A549 (cell line): Measurements from ENCODE around the gene TMEM253. TPM values are rescaled to one million over a fixed set of nuclear protein-coding genes. Genes with fewer than 3 reads are reported as not detected.

Experiments used
- ATAC-seq, 2 experiments: fragments of 200-7000 bp in 1 of 2; fragments of >200 bp in 1 of 2; cut with Nextera tagmentation in 1 of 2; cut with Tn5 transposase in 1 of 2; 3 replicates each; pipeline versions ENCODE4 v1.8.0 to v1.9.1; 2018 to 2020; ENCODE audit warnings: mild to moderate bottlenecking in 1 of 2, moderate library complexity in 1 of 2
- CTCF ChIA-PET: fragments of 300-600 bp; sonication (Branson Sonifier 250); formaldehyde crosslinking; extraction: SDS; loops from one replicate; lab custom pipeline; 2021; ENCODE audit warnings: antibody characterized with exemption, inconsistent platforms; lab: Yijun Ruan, JAX
- POLR2A ChIA-PET: fragments of 350-600 bp; formaldehyde crosslinking; extraction: SDS; loops from one replicate; lab custom pipeline; 2021; ENCODE audit warnings: antibody characterized with exemption, inconsistent platforms; lab: Yijun Ruan, JAX
- DNase-seq, 2 experiments: peaks; one replicate each; pipeline versions ENCODE4 v3.0.0 to v3.0.0-alpha.2; 2011 to 2016; ENCODE audit warnings: low read depth in 1 of 2, low spot score in 1 of 2
- FAIRE-seq: peaks from 2 replicates; lab custom pipeline; 2011; peaks lifted over from hg19 to GRCh38; lab: Jason Lieb, UNC
- H3K27ac ChIP-seq, 2 experiments: fragments of >200 bp; sonication (Bioruptor Twin); formaldehyde crosslinking; 3 replicates each; pipeline ENCODE4 v1.5.1; 2016 to 2017
- H3K4me1 ChIP-seq: fragments of >200 bp; sonication (Bioruptor Twin); formaldehyde crosslinking; 3 replicates; pipeline ENCODE4 v1.6.1; 2016
- H3K4me2 ChIP-seq: fragments of >200 bp; sonication (Bioruptor Twin); formaldehyde crosslinking; 3 replicates; pipeline ENCODE4 v1.6.1; 2016
- H3K4me3 ChIP-seq: fragments of >200 bp; sonication (Bioruptor Twin); formaldehyde crosslinking; 3 replicates; pipeline ENCODE4 v1.5.1; 2016
- H3K9me3 ChIP-seq: fragments of >200 bp; sonication (Bioruptor Twin); formaldehyde crosslinking; 3 replicates; pipeline ENCODE4 v1.6.1; 2016
- ATOH8 ChIP-seq: fragments of 250-450 bp; sonication (Bioruptor Pico); IDR thresholded peaks from 2 replicates; pipeline ENCODE4 v1.5.0; 2020; ENCODE audit warnings: low read depth, mild to moderate bottlenecking, moderate library complexity
- BHLHE40 ChIP-seq: IDR thresholded peaks from 2 replicates; pipeline ENCODE4 v1.6.1; 2012; ENCODE audit warnings: low read depth, low read length, inconsistent platforms
- CBX2 ChIP-seq: fragments of 200-600 bp; sonication (generic); IDR thresholded peaks from 2 replicates; pipeline ENCODE4 v1.6.1; 2016; ENCODE audit warnings: low read depth, mild to moderate bottlenecking, borderline replicate concordance
- CBX8 ChIP-seq: fragments of 200-600 bp; sonication (generic); IDR thresholded peaks from 2 replicates; pipeline ENCODE4 v1.6.1; 2016
- CEBPB ChIP-seq, 2 experiments: fragments of >200 bp in 1 of 2; sonication (Bioruptor Twin) in 1 of 2; formaldehyde crosslinking in 1 of 2; IDR thresholded peaks; 2 replicates each; pipeline ENCODE4 v1.6.1; 2012 to 2016
- CHD4 ChIP-seq: fragments of 200-600 bp; sonication (generic); IDR thresholded peaks from 2 replicates; pipeline ENCODE4 v1.6.1; 2016; ENCODE audit warnings: antibody characterized with exemption, mild to moderate bottlenecking, borderline replicate concordance
- CTCF ChIP-seq: fragments of >200 bp; sonication (Bioruptor Twin); formaldehyde crosslinking; IDR thresholded peaks from 3 replicates; pipeline ENCODE4 v1.5.1; 2016
- EHMT2 ChIP-seq: fragments of 200-600 bp; sonication (generic); IDR thresholded peaks from 2 replicates; pipeline ENCODE4 v1.6.1; 2016; ENCODE audit warnings: antibody characterized with exemption, low read depth, mild to moderate bottlenecking, moderate library complexity
- HEYL ChIP-seq: fragments of 250-450 bp; sonication (Bioruptor Pico); IDR thresholded peaks from 2 replicates; pipeline ENCODE4 v1.8.0; 2021; ENCODE audit warnings: mild to moderate bottlenecking, moderate library complexity
- HOXB5 ChIP-seq: fragments of 250-450 bp; sonication (Bioruptor Pico); IDR thresholded peaks from 2 replicates; pipeline ENCODE4 v1.5.0; 2020; ENCODE audit warnings: mild to moderate bottlenecking, moderate library complexity
- KDM1A ChIP-seq: fragments of 200-600 bp; sonication (generic); IDR thresholded peaks from 2 replicates; pipeline ENCODE4 v1.6.1; 2016; ENCODE audit warnings: low read depth, mild to moderate bottlenecking
- KDM5A ChIP-seq: fragments of 200-600 bp; sonication (generic); IDR thresholded peaks from 2 replicates; pipeline ENCODE4 v1.6.1; 2016; ENCODE audit warnings: antibody characterized with exemption, mild to moderate bottlenecking
- MAX ChIP-seq: IDR thresholded peaks from 2 replicates; pipeline ENCODE4 v1.6.1; 2012
- MAZ ChIP-seq: fragments of 150-350 bp; IDR thresholded peaks from 2 replicates; pipeline ENCODE4 v1.6.1; 2014; ENCODE audit warnings: antibody characterized with exemption, low read depth, low read length, borderline replicate concordance
- MYC ChIP-seq: IDR thresholded peaks from 2 replicates; pipeline ENCODE4 v1.6.1; 2012; ENCODE audit warnings: mild to moderate bottlenecking, inconsistent platforms, low read length, improper control_type of control experiment, borderline replicate concordance
- NFE2L2 ChIP-seq: fragments of 150-350 bp; conservative IDR thresholded peaks from 2 replicates; pipeline ENCODE4 v1.6.1; 2014; ENCODE audit warnings: low read length
- NPAS2 ChIP-seq: fragments of 250-450 bp; sonication (Bioruptor Pico); IDR thresholded peaks from 2 replicates; pipeline ENCODE4 v1.8.0; 2022; ENCODE audit warnings: mild to moderate bottlenecking, moderate library complexity, borderline replicate concordance
- NR3C1 ChIP-seq: fragments of >200 bp; sonication (Bioruptor Twin); formaldehyde crosslinking; IDR thresholded peaks from 3 replicates; pipeline ENCODE4 v1.6.1; 2017
- PHF8 ChIP-seq: fragments of 200-600 bp; sonication (generic); IDR thresholded peaks from 2 replicates; pipeline ENCODE4 v1.6.1; 2016; ENCODE audit warnings: low read depth, mild to moderate bottlenecking, antibody characterized with exemption, moderate library complexity, borderline replicate concordance
- RAD21 ChIP-seq, 2 experiments: fragments of >200 bp in 1 of 2; sonication (Bioruptor Twin) in 1 of 2; formaldehyde crosslinking in 1 of 2; IDR thresholded peaks in 1 of 2; conservative IDR thresholded peaks in 1 of 2; 2 replicates in 1 of 2; 3 replicates in 1 of 2; pipeline ENCODE4 v1.6.1; 2012 to 2018; ENCODE audit warnings: inconsistent platforms in 1 of 2
- REST ChIP-seq: fragments of 200-600 bp; sonication (generic); IDR thresholded peaks from 2 replicates; pipeline ENCODE4 v1.6.1; 2016; ENCODE audit warnings: antibody characterized with exemption, mild to moderate bottlenecking, moderate library complexity
- RFX5 ChIP-seq: fragments of 450-650 bp; IDR thresholded peaks from 2 replicates; pipeline ENCODE4 v1.7.1; 2014; ENCODE audit warnings: antibody characterized with exemption, mild to moderate bottlenecking, moderate library complexity
- TP53 ChIP-seq: fragments of 250-450 bp; sonication (Bioruptor Pico); IDR thresholded peaks from 2 replicates; pipeline ENCODE4 v1.5.0; 2021; ENCODE audit warnings: mild to moderate bottlenecking, moderate library complexity
- ZFP36 ChIP-seq: fragments of 450-650 bp; IDR thresholded peaks from 2 replicates; pipeline ENCODE4 v1.6.1; 2014; ENCODE audit warnings: borderline replicate concordance; ENCODE audit not compliant: partially characterized antibody
- ZNF302 ChIP-seq: fragments of 250-450 bp; sonication (Bioruptor Pico); IDR thresholded peaks from 2 replicates; pipeline ENCODE4 v1.9.0; 2021; ENCODE audit warnings: inconsistent platforms, mild to moderate bottlenecking, moderate library complexity
- WGBS: methylation state at CpG from one replicate; pipeline ENCODE4 v1.1.6; 2017; ENCODE audit errors: missing lambda C conversion rate; 5-methylcytosine and 5-hydroxymethylcytosine counted together
- polyA plus RNA-seq, 4 experiments: library from polyadenylated mRNA; depleted of rRNA in 3 of 4; stranded (reverse); fragments of >200 nt; fragmentation: RNase III in 1 of 4; extraction: RNeasy Plus Mini Kit Qiagen cat#74134 plus additional on column Dnase treatment in 1 of 4; gene quantifications; 2 replicates in 3 of 4; 3 replicates in 1 of 4; pipeline ENCODE4 v1.2.3, GENCODE V29; 2011 to 2017
- TF ChIP-seq, protein P1 (sequence below): IDR thresholded peaks from 2 replicates; pipeline ENCODE4 v1.6.1; 2012
- TF ChIP-seq, protein P2 (sequence below): fragments of >200 bp; sonication (Bioruptor Twin); formaldehyde crosslinking; IDR thresholded peaks from 2 replicates; pipeline ENCODE4 v1.6.1; 2016

TMEM253 gene
- polyA plus RNA-seq, 2 of the 4 experiments (the other 2 are of a cell fraction), result 0.54 to 0.81 TPM

DNA sequence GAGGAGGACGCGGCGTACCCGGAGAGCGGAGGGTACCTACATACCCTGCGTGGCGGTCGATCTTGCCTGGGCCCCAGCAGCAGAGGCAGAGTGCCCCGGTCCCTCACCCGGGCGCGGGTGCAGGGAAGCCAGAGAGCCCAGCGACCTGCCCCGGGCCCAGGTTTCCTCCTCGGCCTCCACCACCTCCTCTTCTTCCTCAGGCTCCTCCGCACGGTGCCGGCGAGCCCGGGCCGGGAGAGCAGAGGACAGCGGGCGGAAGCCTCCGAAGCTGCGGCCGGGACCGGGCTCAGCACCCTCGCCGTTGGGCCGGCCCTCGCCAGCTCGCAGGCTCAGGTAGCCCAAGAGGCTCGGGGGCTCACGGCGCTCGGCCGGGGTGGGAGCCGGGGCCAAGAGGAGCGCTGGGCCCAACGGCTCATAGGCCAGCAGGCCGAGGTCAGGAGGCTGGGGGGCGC is 9.0 kb upstream of the TMEM253 start:
- no peak for DNase-seq
- peak in 1 of 2 experiments; percentile 2; a peak in 2 of 6 replicates for ATAC-seq
- Histone ChIP-seq H3K4me2 (no peak overlapping the region), H3K4me1 (peaks cover 35% of the 10 kb centered on the region), H3K4me3 (no peak overlapping the region), H3K9me3 (no peaks in the 10 kb centered on the region), H3K27ac (peak overlapping the region in 1 of 2 experiments; percentile 49; a peak in 3 of 6 replicates)
- 92% methylated on average over 35 of the region's 42 CpGs for WGBS
- POLR2A ChIA-PET, result interaction anchor here (0.8 to 2.6 kb wide), 3 partner anchors 12 to 77 kb away, joined by 3 to 19 read pairs (median 3); no protein-coding TSS in a partner anchor
- no peak for TF ChIP-seq CBX8
- TF ChIP-seq ZNF302 (CRISPR knock-in tag), result no peak
- no peak for TF ChIP-seq NPAS2 (CRISPR knock-in tag)
- no peak for TF ChIP-seq RFX5
- no peak for TF ChIP-seq RAD21 (conservative IDR thresholded peaks at IDR 0.05 in 1 of 2, IDR thresholded peaks at IDR 0.05 in 1 of 2)
- TF ChIP-seq TP53 (CRISPR knock-in tag), result no peak
- TF ChIP-seq ATOH8 (CRISPR knock-in tag), result no peak
- TF ChIP-seq REST, result no peak
- no peak for TF ChIP-seq HEYL (CRISPR knock-in tag)
- no peak for TF ChIP-seq MAX
- TF ChIP-seq HOXB5, result no peak
- no peak for TF ChIP-seq EHMT2
- TF ChIP-seq, protein P1, sequence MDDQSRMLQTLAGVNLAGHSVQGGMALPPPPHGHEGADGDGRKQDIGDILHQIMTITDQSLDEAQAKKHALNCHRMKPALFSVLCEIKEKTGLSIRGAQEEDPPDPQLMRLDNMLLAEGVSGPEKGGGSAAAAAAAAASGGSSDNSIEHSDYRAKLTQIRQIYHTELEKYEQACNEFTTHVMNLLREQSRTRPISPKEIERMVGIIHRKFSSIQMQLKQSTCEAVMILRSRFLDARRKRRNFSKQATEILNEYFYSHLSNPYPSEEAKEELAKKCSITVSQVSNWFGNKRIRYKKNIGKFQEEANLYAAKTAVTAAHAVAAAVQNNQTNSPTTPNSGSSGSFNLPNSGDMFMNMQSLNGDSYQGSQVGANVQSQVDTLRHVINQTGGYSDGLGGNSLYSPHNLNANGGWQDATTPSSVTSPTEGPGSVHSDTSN, result no peak
- TF ChIP-seq CBX2, result no peak
- TF ChIP-seq KDM5A, result no peak
- no peak for TF ChIP-seq CHD4
- TF ChIP-seq, protein P2, sequence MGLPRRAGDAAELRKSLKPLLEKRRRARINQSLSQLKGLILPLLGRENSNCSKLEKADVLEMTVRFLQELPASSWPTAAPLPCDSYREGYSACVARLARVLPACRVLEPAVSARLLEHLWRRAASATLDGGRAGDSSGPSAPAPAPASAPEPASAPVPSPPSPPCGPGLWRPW, result no peak
- TF ChIP-seq PHF8, result no peak
- FAIRE-seq, result no peak
- CTCF ChIA-PET, result interaction anchor here (0.6 to 13.7 kb wide), 43 partner anchors 14 to 431 kb away, joined by 3 to 369 read pairs (median 6); partner anchors contain the start of genes ARHGEF40, RNASE13, RNASE7 and RNASE8

GRCh38 chr14:21092273-21093011 is 8.4 kb upstream of the TMEM253 start:
- H3K4me1 ChIP-seq, result peaks cover 41% of the 10 kb centered on the region
- peak; percentile 52 to 87 for ATAC-seq
- no peak overlapping the region for H3K4me3 ChIP-seq
- 29% methylated on average over 42 of the region's 59 CpGs for WGBS
- H3K4me2 ChIP-seq, result no peak overlapping the region
- H3K9me3 ChIP-seq, result no peaks in the 10 kb centered on the region
- ChIA-PET CTCF (interaction anchor here (0.7 to 13.7 kb wide), 48 partner anchors 13 to 431 kb away, joined by 3 to 369 read pairs (median 5); partner anchors contain the start of genes ARHGEF40, RNASE13, RNASE7 and RNASE8), POLR2A (interaction anchor here (0.8 to 2.6 kb wide), 3 partner anchors 11 to 78 kb away, joined by 3 to 19 read pairs (median 3); no protein-coding TSS in a partner anchor)
- FAIRE-seq, result peak; percentile 59
- DNase-seq, result peak; percentile 74 to 83
- H3K27ac ChIP-seq, result peak overlapping the region in 1 of 2 experiments; percentile 49; a peak in 3 of 6 replicates
- TF ChIP-seq CBX2 (no peak), BHLHE40 (no peak), ZFP36 (no peak), PHF8 (no peak), RAD21 (conservative IDR thresholded peaks at IDR 0.05 in 1 of 2, IDR thresholded peaks at IDR 0.05 in 1 of 2) (peak; percentile 92 to 95), NFE2L2 (no peak), KDM1A (no peak), NR3C1 (no peak), EHMT2 (no peak), CEBPB (IDR thresholded peaks at IDR 0.05) (no peak), MYC (peak; percentile 36; the same call in 1 of the 2 replicates), TP53 (CRISPR knock-in tag) (no peak), MAX (peak; percentile 79), MAZ (no peak), CTCF (peak; percentile 99)
